SK-N-SH treated with all-trans-retinoic acid at 6 μM for 48 hours (cell line): ENCODE results near the gene SMOC2.

Source experiments
- ARNTL ChIP-seq: fragments of 450-650 bp; formaldehyde crosslinking; IDR thresholded peaks from 2 replicates; pipeline ENCODE4 v1.5.0; 2020; ENCODE audit warnings: low read depth, mild to moderate bottlenecking, moderate library complexity, borderline replicate concordance
- CSDC2 ChIP-seq: fragments of 250-450 bp; sonication (Bioruptor Pico); IDR thresholded peaks from 2 replicates; pipeline ENCODE4 v1.5.0; 2020; ENCODE audit warnings: mild to moderate bottlenecking, moderate library complexity
- ISL1 ChIP-seq: fragments of 250-450 bp; sonication (Bioruptor Pico); IDR thresholded peaks from 2 replicates; pipeline ENCODE4 v2.1.2; 2022; ENCODE audit warnings: mild to moderate bottlenecking, moderate library complexity
- RARB ChIP-seq: fragments of 250-450 bp; sonication (Bioruptor Pico); IDR thresholded peaks from 2 replicates; pipeline ENCODE4 v1.8.0; 2021; ENCODE audit warnings: mild to moderate bottlenecking, moderate library complexity
- TOX ChIP-seq: fragments of 250-450 bp; sonication (Bioruptor Pico); IDR thresholded peaks from 2 replicates; pipeline ENCODE4 v1.8.0; 2021; ENCODE audit warnings: mild to moderate bottlenecking, moderate library complexity, borderline replicate concordance
- ZFP3 ChIP-seq: fragments of 250-450 bp; sonication (Bioruptor Pico); IDR thresholded peaks from 2 replicates; pipeline ENCODE4 v1.5.0; 2020; ENCODE audit warnings: mild to moderate bottlenecking, moderate library complexity
- ZNF565 ChIP-seq: fragments of 450-650 bp; formaldehyde crosslinking; conservative IDR thresholded peaks from 2 replicates; pipeline ENCODE4 v1.5.0; 2020; ENCODE audit warnings: low read depth, mild to moderate bottlenecking, moderate library complexity
- TF ChIP-seq, protein P1 (sequence below): fragments of 250-450 bp; sonication (Bioruptor Pico); IDR thresholded peaks from 2 replicates; pipeline ENCODE4 v1.8.0; 2021; ENCODE audit warnings: low read depth, mild to moderate bottlenecking, moderate library complexity, borderline replicate concordance
- TF ChIP-seq, protein P2 (sequence below): fragments of 250-450 bp; sonication (Bioruptor Pico); IDR thresholded peaks from 2 replicates; pipeline ENCODE4 v1.8.0; 2020; ENCODE audit warnings: mild to moderate bottlenecking, moderate library complexity, borderline replicate concordance
- TF ChIP-seq, protein P3 (sequence below): fragments of 250-450 bp; sonication (Bioruptor Pico); IDR thresholded peaks from 2 replicates; pipeline ENCODE4 v1.5.1; 2020; ENCODE audit warnings: low read depth, mild to moderate bottlenecking, moderate library complexity

DNA sequence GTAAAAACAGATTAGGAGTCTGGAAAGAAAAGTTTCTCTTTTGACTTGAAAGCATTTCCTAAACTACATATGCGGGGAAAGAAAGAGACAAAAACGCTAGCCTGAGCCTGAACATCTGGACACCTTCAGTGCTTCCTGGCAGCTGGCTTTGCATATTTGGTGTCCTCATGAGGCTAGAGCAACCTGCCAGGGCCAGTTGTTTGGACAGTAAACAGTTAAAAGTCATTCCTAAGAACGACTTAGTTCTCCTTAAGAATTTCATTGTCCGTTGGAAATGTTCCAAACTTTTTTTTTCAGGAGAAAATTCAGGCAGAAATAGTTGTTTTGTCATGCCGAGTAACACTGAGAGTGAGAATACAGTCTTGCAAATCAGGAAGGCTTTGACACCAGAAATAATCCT, 199.8 kb downstream of the SMOC2 start:
- TF ChIP-seq, protein P1, sequence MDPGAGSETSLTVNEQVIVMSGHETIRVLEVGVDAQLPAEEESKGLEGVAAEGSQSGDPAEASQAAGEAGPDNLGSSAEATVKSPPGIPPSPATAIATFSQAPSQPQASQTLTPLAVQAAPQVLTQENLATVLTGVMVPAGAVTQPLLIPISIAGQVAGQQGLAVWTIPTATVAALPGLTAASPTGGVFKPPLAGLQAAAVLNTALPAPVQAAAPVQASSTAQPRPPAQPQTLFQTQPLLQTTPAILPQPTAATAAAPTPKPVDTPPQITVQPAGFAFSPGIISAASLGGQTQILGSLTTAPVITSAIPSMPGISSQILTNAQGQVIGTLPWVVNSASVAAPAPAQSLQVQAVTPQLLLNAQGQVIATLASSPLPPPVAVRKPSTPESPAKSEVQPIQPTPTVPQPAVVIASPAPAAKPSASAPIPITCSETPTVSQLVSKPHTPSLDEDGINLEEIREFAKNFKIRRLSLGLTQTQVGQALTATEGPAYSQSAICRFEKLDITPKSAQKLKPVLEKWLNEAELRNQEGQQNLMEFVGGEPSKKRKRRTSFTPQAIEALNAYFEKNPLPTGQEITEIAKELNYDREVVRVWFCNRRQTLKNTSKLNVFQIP (CRISPR knock-in tag): no peak
- TF ChIP-seq ISL1: no peak
- no peak for TF ChIP-seq ZNF565
- TF ChIP-seq, protein P2, sequence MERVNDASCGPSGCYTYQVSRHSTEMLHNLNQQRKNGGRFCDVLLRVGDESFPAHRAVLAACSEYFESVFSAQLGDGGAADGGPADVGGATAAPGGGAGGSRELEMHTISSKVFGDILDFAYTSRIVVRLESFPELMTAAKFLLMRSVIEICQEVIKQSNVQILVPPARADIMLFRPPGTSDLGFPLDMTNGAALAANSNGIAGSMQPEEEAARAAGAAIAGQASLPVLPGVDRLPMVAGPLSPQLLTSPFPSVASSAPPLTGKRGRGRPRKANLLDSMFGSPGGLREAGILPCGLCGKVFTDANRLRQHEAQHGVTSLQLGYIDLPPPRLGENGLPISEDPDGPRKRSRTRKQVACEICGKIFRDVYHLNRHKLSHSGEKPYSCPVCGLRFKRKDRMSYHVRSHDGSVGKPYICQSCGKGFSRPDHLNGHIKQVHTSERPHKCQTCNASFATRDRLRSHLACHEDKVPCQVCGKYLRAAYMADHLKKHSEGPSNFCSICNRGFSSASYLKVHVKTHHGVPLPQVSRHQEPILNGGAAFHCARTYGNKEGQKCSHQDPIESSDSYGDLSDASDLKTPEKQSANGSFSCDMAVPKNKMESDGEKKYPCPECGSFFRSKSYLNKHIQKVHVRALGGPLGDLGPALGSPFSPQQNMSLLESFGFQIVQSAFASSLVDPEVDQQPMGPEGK (CRISPR knock-in tag): no peak
- no peak for TF ChIP-seq ARNTL
- TF ChIP-seq RARB: no peak
- no peak for TF ChIP-seq ZFP3 (CRISPR knock-in tag)
- TF ChIP-seq, protein P3, sequence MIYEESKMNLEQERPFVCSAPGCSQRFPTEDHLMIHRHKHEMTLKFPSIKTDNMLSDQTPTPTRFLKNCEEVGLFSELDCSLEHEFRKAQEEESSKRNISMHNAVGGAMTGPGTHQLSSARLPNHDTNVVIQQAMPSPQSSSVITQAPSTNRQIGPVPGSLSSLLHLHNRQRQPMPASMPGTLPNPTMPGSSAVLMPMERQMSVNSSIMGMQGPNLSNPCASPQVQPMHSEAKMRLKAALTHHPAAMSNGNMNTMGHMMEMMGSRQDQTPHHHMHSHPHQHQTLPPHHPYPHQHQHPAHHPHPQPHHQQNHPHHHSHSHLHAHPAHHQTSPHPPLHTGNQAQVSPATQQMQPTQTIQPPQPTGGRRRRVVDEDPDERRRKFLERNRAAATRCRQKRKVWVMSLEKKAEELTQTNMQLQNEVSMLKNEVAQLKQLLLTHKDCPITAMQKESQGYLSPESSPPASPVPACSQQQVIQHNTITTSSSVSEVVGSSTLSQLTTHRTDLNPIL (CRISPR knock-in tag): no peak
- TF ChIP-seq CSDC2 (CRISPR knock-in tag): no peak
- TF ChIP-seq TOX (CRISPR knock-in tag): no peak
